Heart left ventricle (tissue), 16 donors: ENCODE results near the gene HIPK1. TPM values are rescaled to one million over a fixed set of nuclear protein-coding genes. Genes with fewer than 3 reads are reported as not detected.

Experiments used
- ATAC-seq, 4 donors: fragments of 200-7000 bp; cut with Tn5 transposase; one replicate each; pipeline ENCODE4 v1.9.1; 2020 to 2022; ENCODE audit warnings: moderate library complexity in 4 of 4, mild to moderate bottlenecking in 3 of 4, moderate number of reproducible peaks in 1 of 4
- DNase-seq, 5 donors: peaks; one replicate each; pipeline ENCODE4 v3.0.0-alpha.2; 2020
- H3K27ac ChIP-seq, 12 donors: fragments of 200-600 bp; sonication (generic) in 4 of 12; one replicate each; pipeline versions ENCODE4 v1.5.0 to v1.8.0; 2016 to 2022; ENCODE audit warnings: mild to moderate bottlenecking in 2 of 12
- H3K27me3 ChIP-seq, 9 donors: fragments of 200-600 bp; sonication (generic) in 2 of 9; one replicate each; pipeline versions ENCODE4 v1.5.1 to v1.8.0; 2016 to 2022; ENCODE audit warnings: mild to moderate bottlenecking in 3 of 9
- H3K36me3 ChIP-seq, 9 donors: fragments of 200-600 bp; sonication (generic) in 2 of 9; one replicate each; pipeline versions ENCODE4 v1.5.0 to v1.8.0; 2018 to 2022; ENCODE audit warnings: mild to moderate bottlenecking in 2 of 9
- H3K4me1 ChIP-seq, 12 donors: fragments of 200-600 bp; sonication (generic) in 4 of 12; one replicate each; pipeline versions ENCODE4 v1.5.0 to v1.8.0; 2016 to 2022; ENCODE audit warnings: mild to moderate bottlenecking in 3 of 12
- H3K4me3 ChIP-seq, 12 donors: fragments of 200-600 bp; sonication (generic) in 4 of 12; one replicate each; pipeline versions ENCODE4 v1.5.0 to v1.8.0; 2017 to 2022; ENCODE audit warnings: mild to moderate bottlenecking in 9 of 12, moderate library complexity in 4 of 12
- H3K9me3 ChIP-seq, 12 donors: fragments of 200-600 bp; sonication (generic) in 4 of 12; one replicate each; pipeline versions ENCODE4 v1.5.0 to v1.8.0; 2016 to 2022; ENCODE audit warnings: mild to moderate bottlenecking in 1 of 12
- CTCF ChIP-seq, 12 donors: fragments of 200-600 bp; sonication (generic) in 4 of 12; IDR thresholded peaks; one replicate each; pipeline versions ENCODE4 v1.5.0 to v1.8.0; 2018 to 2022; ENCODE audit warnings: antibody characterized with exemption in 12 of 12, mild to moderate bottlenecking in 5 of 12
- POLR2A ChIP-seq, 2 donors: fragments of 450-650 bp; IDR thresholded peaks; one replicate each; pipeline ENCODE4 v1.6.1; 2017; ENCODE audit warnings: antibody characterized with exemption in 2 of 2, mild to moderate bottlenecking in 2 of 2, moderate library complexity in 2 of 2
- WGBS, 4 donors: extraction: QIAGEN DNeasy Blood & Tissue Kit in 2 of 4; methylation state at CpG; one replicate each; pipeline versions ENCODE4 v1.1.5 to v1.1.7; 2013 to 2018; 5-methylcytosine and 5-hydroxymethylcytosine counted together
- intact Hi-C, 10 donors: fragments of 100-400 bp; cut with DNase I; formaldehyde crosslinking; loops; one replicate each; pipeline versions ENCODE4 v1.11.1 to v1.14.2; 2022
- polyA plus RNA-seq, 2 donors: library from polyadenylated mRNA; stranded (reverse); fragments of 200-250 nt; gene quantifications; one replicate each; pipeline ENCODE4 v1.2.3, GENCODE V29; 2013
- total RNA-seq, 9 donors: library from RNA; depleted of rRNA in 2 of 9; stranded (reverse); fragments of >200 nt in 2 of 9; fragmentation: NEBNext Ultra II Directional in 3 of 9; extraction: Animal tissue kit (Norgen Biotek cat#: 25700) in 3 of 9; gene quantifications; one replicate each; pipeline versions ENCODE4 v1.1.0 to v1.2.4, GENCODE V29; 2016 to 2023
- donor health status: ischemic (EF 13 %, LVEDD 7.1; RV severe dilation, severe dysfunction).
- donor health status: healthy with polysubstance abuse.
- donor health status: DM: no; HTN: yes; CAD: no.
- donor health status: DM: no; HTN: no; CAD: no.
- donor health status: ischemic (EF 25% LVEDD 6.9; RV normal size, moderate dysfunction).
- donor health status: ischemic (EF 25% LVEDD 5.7; RV mildly dilated, moderate dysfunction).
- donor health status: healthy.
- donor health status: DM: yes; HTN: yes; CAD: no.
- donor health status: ischemic (EF 35%, LVEDD 5.7; RV mildly dilated, moderate dysfunction).
- donor health status: nonischemic (EF 11% LVEDD 7.7; RV severe dilation, severe dysfunction).
- donor health status: DM: yes; HTN: yes; CAD: no.
- donor health status: PGD.
- donor health status: ischemic (EF 29% LVEDD 5.4; RV normal size, mild dysfunction).
- donor health status: nonischemic (EF 23%, LVEDD 6.1; RV moderate dilation, normal function).

Gene HIPK1
- total and polyA plus RNA-seq, 11 donors: 7.0 to 102 (median 52.4) TPM

- H3K4me1 ChIP-seq: no peaks in the 10 kb centered on the region
- no peak overlapping the region for H3K4me3 ChIP-seq
- no peak for TF ChIP-seq POLR2A (IDR thresholded peaks at IDR 0.05)
- TF ChIP-seq CTCF (IDR thresholded peaks at IDR 0.05): no peak
- intact Hi-C loops: no loop called here
- H3K36me3 ChIP-seq: no peaks in the 10 kb centered on the region
- no peak for DNase-seq
- no peak for ATAC-seq
- WGBS, 4 donors: 44 to 92% (median 76%) methylated on average over 2 of the region's 2 CpGs
- no peaks in the 10 kb centered on the region for H3K27me3 ChIP-seq
- no peak overlapping the region for H3K27ac ChIP-seq
- H3K9me3 ChIP-seq: peaks cover 0 to 18% (median 9%) of the 10 kb centered on the region in 12 donors
Measured at GRCh38 chr1:113990530-113990929, 61.4 kb downstream of the HIPK1 start.

- ATAC-seq (no peak), DNase-seq (no peak)
- Histone ChIP-seq H3K27me3 (no peaks in the 10 kb centered on the region), H3K27ac (no peak overlapping the region), H3K9me3 (peaks cover 0 to 22% (median 12%) of the 10 kb centered on the region in 12 donors), H3K4me3 (no peak overlapping the region), H3K4me1 (no peaks in the 10 kb centered on the region), H3K36me3 (no peaks in the 10 kb centered on the region)
- 90 to 96% (median 92%) methylated on average over 4 of the region's 4 CpGs for WGBS, 4 donors
- intact Hi-C loops: no loop called here
- TF ChIP-seq POLR2A (IDR thresholded peaks at IDR 0.05) (no peak), CTCF (IDR thresholded peaks at IDR 0.05) (no peak)
Measured at GRCh38 chr1:113990961-113991360, 61.8 kb downstream of the HIPK1 start.

- Histone ChIP-seq H3K4me3 (no peak overlapping the region), H3K4me1 (no peaks in the 10 kb centered on the region), H3K36me3 (no peaks in the 10 kb centered on the region), H3K27me3 (no peaks in the 10 kb centered on the region), H3K27ac (no peak overlapping the region), H3K9me3 (peaks cover 0 to 26% (median 13%) of the 10 kb centered on the region in 12 donors)
- DNase-seq (no peak), ATAC-seq (no peak)
- TF ChIP-seq CTCF (IDR thresholded peaks at IDR 0.05) (no peak), POLR2A (IDR thresholded peaks at IDR 0.05) (no peak)
- intact Hi-C loops: no loop called here
- WGBS, 4 donors: 86 to 91% (median 88%) methylated on average over 5 of the region's 5 CpGs
Measured at GRCh38 chr1:113991467-113991997, 62.4 kb downstream of the HIPK1 start.

- no peak for TF ChIP-seq CTCF (IDR thresholded peaks at IDR 0.05)
- no peak for TF ChIP-seq POLR2A (IDR thresholded peaks at IDR 0.05)
- no peaks in the 10 kb centered on the region for H3K27me3 ChIP-seq
- H3K4me3 ChIP-seq: no peak overlapping the region
- ATAC-seq (no peak), DNase-seq (no peak)
- H3K27ac ChIP-seq: no peak overlapping the region
- no peaks in the 10 kb centered on the region for H3K36me3 ChIP-seq
- 85 to 95% (median 91%) methylated on average over 4 to 5 of the region's 5 CpGs for WGBS, 4 donors
- peaks cover 0 to 26% (median 13%) of the 10 kb centered on the region in 12 donors for H3K9me3 ChIP-seq
- intact Hi-C loops: no loop called here
- peaks cover 0 to under 1% (median 0%) of the 10 kb centered on the region in 12 donors for H3K4me1 ChIP-seq
Measured at GRCh38 chr1:113993072-113993471, 63.9 kb downstream of the HIPK1 start.
